Erythroblast (primary cell): ENCODE measurements around the gene PINK1.

Source experiments
- GATA1 ChIP-seq: IDR thresholded peaks from 2 replicates; pipeline ENCODE4 v1.6.1; 2011; ENCODE audit warnings: low read depth, mild to moderate bottlenecking, control low read depth, low read length, moderate library complexity
- POLR2A ChIP-seq: IDR thresholded peaks from 2 replicates; pipeline ENCODE4 v1.6.1; 2011; ENCODE audit warnings: mild to moderate bottlenecking, low read length

DNA sequence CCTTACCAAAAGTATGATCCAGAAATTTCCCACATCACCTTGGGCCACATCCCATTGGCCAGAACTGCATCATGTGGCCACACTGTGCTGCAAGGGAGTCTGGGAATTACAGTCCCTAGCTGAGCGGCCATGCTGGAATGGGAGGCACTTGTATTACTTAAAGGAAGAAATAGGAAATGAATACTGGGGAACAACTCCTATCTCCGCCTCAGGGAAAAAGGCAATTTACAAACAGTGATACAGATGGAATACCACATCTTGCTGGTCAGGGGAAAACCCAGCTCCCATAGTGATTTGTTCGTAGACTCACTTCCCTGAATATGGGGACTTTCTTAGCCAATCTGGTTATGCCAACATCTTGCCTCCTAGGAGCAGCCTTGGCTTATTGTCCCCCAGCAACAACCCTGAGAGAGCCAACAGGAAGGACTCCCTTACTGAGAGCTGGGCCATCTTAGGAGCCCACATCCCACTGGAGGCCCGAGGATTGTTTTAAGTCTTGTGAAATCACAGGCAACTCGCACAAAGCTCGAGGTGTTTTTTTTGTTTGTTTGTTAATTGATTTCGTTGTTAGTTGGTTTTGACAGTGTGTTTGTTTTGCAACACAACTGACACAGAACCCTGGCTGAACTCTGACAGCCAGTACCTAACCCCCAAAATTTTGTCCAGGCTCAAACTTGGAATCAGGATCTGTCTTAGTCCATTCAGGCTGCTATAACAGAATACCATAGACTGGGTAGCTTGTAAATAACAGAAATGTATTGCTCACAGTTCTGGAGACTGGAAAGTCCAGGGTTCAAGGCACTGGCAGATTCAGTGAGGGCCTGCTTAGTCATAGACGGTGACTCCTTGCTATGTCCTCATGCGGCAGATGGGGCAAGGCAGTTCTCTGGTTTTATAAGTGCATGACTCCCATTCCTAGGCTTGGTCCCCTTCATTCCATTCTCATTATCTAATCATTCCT, 29.5 kb upstream of the PINK1 start:
- TF ChIP-seq POLR2A (no peak), GATA1 (no peak)
